Astrocyte of the cerebellum (primary cell): ENCODE measurements around the gene CARD18.
A peak's percentile ranks its signal among the peaks of the same experiment; 100 is the strongest.

Experiments used
- DNase-seq: peaks from one replicate; pipeline ENCODE4 v3.0.0-alpha.2; 2011; ENCODE audit warnings: low read depth
- H3K4me3 ChIP-seq: 2 replicates; pipeline ENCODE4 v1.5.1; 2011; ENCODE audit warnings: mild to moderate bottlenecking, low read depth, low read length, moderate library complexity
- CTCF ChIP-seq: IDR thresholded peaks from 2 replicates; pipeline ENCODE4 v1.5.1; 2012; ENCODE audit warnings: low read length, low read depth, moderate library complexity, mild to moderate bottlenecking; ENCODE audit errors: missing control alignments
- in situ Hi-C: cut with HindIII; loops from 2 replicates; pipeline ENCODE4 v1.10.0; 2017; ENCODE audit warnings: low sequenced_read_pairs

The CARD18 gene

GRCh38 chr11:105156231-105156630 lies 16.7 kb upstream of the CARD18 start:
- DNase-seq = no peak
- in situ Hi-C loops = no loop called here
- no peak overlapping the region for H3K4me3 ChIP-seq
- TF ChIP-seq CTCF = no peak

- in situ Hi-C loops = no loop called here
- TF ChIP-seq CTCF = no peak
- no peak for DNase-seq
- H3K4me3 ChIP-seq = no peak overlapping the region
These were observed 16.1 kb upstream of the CARD18 start for GRCh38 chr11:105155679-105156078.

- in situ Hi-C loops = no loop called here
- TF ChIP-seq CTCF = no peak
- no peak overlapping the region for H3K4me3 ChIP-seq
- DNase-seq = no peak
These were observed 13.8 kb upstream of the CARD18 start for GRCh38 chr11:105153392-105153791.

- H3K4me3 ChIP-seq = no peak overlapping the region
- TF ChIP-seq CTCF = no peak
- in situ Hi-C loops = no loop called here
- DNase-seq = no peak
These were observed 13.0 kb upstream of the CARD18 start for GRCh38 chr11:105152560-105152959.

GRCh38 chr11:105152021-105152512 lies 12.5 kb upstream of the CARD18 start:
- no peak for TF ChIP-seq CTCF
- in situ Hi-C loops = no loop called here
- H3K4me3 ChIP-seq = no peak overlapping the region
- no peak for DNase-seq

- in situ Hi-C loops = no loop called here
- no peak for TF ChIP-seq CTCF
- no peak for DNase-seq
- no peak overlapping the region for H3K4me3 ChIP-seq
These were observed 9.9 kb upstream of the CARD18 start for GRCh38 chr11:105149477-105149876.

- DNase-seq = peak; percentile 8
- in situ Hi-C loops = no loop called here
- TF ChIP-seq CTCF = no peak
- H3K4me3 ChIP-seq = no peak overlapping the region
These were observed 8.7 kb upstream of the CARD18 start for GRCh38 chr11:105148241-105148640.
